Amniotic epithelial cell (primary cell): ENCODE data around the gene BHLHE41.

Experiments used
- DNase-seq: peaks from one replicate; pipeline ENCODE4 v3.0.0-alpha.2; 2010; ENCODE audit warnings: low read depth

Gene BHLHE41

DNA sequence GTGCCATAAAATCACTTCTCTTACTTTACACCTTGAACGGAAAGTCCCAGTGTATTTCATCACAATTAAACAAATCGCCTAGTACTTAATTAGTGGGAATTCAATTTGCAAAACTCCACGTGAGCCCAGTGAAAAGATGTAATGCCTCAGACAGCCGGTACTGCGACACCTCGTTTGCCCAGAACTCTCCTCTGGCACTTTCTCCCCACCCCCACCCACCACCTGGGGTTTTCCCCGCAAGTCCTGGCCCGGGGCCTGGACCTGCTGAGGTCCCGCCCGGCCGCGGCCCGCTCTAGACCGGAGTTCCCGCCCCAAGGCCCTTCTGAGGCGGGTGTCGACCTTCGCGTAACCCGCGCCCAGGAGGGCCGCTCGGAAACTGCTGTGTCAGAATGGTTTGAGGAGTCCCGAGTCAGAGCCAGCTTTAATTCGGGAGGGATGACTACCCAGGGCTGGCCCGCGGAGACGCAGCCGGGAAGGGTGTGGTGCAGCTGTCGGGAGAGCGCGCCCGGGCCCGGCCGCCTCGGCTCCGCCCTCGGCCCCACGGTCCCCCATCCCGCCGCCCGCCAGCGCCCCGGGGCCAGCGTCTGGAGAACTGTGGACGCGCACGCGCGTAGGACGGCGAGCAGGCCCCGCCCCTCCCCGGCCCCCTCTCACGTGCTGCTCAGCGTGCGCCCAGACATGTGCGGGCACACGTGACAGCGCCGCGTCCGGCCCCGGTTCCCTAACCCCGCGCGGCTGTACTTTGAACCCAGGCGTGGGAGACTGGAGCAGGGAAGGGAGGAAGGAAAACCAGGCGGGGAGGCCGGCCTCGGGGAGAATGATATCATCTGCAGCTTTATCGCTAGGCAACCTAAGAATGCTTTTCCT, 10.8 kb downstream of the BHLHE41 start:
- peak; percentile 94 for DNase-seq

DNA sequence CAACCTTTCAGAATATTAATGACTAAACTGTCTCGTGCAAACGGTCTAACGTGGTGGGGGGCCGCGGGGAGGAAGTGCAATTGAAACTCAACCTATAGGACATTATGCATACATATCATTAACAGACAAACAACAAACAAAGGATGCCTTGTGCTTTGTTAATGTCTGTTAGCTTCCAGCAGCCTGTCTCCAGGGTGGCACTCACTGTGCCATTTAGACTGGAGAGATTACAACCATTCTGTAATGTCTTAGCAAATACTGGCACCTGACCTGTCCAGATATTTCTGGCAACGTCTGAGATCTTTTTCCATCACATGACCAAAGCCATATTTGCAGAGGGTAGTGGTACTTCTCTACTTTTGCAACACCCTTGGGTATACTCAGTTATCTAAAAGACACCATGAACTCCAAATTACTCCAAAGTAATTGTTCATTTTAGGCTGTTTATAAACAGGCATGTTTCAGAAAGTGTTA, 11.6 kb downstream of the BHLHE41 start:
- DNase-seq = no peak

DNA sequence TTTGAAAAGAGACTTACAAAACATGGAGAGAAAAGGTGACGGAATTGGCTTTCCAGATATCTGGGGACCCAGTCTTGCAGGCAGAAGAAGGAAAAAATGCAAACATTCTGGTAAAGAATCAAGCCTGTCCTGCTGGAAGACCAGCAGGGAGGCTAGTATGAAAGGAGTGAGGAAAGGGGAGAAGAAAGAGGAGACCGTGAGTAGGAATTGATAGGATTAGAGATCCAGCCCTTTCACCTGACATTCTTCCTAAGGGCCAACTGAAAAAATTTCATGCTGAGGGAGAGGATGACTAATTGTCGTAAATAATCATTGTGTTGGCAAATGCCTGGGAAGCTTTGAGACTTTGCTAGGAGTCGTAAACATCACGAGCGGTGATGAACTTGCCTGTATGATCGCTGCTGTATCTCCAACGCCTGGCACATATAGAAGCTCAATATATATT, 12.1 kb downstream of the BHLHE41 start:
- DNase-seq = no peak

DNA sequence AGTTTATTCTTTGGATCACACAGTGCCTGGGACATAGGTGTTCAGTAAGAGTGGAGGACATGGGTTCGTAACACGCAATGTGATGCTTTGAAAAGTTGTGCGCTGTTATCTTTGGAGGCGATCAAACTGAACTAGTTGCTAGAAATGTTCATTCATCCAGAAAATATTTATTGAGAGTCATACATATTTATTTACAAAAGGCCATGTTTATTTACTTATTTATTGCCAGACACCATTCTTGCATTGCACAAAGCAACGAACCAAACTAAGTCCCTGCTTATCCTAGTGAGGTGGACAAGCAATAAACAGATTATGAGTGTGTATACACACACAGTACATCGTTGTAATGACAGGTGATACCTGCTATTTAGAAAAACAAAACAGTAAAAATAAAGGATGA, 12.6 kb downstream of the BHLHE41 start:
- no peak for DNase-seq

DNA sequence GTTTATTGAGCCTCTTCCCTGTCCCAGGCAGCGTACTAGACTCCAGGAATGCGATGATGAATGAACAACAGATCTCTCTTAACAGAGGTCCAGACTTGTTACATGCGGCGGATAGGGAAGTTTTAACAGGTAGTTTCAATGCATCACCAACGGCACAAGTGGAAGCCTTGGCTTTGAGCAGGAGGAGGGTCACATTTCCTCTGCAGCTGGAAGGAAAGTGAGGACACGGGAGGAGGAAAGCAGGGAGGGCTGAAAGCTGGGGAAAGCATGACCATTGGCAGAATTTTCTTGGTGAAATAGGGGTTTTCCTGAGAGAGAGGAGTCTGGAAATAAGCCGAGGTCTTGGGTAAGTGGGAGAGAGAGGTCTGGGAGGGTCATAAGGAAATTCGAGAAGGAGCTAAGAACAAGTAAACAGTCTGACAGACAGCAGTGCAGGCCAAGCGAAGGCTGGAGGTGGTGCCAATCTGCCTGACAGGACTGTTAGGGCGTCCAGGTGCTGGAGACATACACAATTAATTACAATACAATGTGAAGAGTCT, 15.4 kb downstream of the BHLHE41 start:
- peak; percentile 31 for DNase-seq

DNA sequence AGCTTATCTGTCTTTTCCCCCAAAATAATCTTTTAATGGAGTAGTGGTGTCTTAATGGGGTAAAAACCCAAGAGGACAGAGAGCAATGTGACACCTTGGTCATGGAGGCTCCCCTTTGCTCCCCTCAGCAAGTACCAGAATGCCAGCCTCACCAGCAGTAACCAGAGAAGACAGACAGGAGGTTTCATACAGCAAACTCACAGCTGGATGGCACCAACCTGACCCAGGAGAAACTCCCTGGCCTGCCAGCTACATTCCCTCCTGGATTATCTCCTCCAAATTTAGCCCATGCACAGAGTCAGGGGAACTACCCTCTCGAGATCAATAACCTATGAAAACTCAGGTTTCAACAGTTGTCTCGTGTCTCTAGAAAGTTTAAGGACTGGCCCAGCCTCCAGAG, 15.9 kb downstream of the BHLHE41 start:
- no peak for DNase-seq

DNA sequence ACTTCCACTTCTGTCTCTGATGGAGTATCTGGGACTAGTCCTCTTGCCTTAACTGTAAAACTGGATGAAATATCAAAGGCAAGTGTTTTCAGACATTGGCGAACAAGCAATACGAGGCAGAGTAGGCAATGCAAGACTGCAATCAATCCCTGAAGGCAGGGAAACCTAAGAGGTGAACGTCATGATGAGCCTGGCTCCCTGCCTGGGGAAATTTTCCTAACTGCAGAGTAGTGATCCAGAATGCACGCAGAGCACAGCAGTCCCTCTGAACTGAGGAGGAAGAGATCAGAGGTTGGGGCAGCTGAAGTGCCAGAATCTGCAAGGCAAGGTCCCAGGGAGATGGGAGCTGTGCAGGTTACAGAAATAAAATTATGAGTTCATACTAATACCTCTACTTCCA, 18.5 kb downstream of the BHLHE41 start:
- no peak for DNase-seq

DNA sequence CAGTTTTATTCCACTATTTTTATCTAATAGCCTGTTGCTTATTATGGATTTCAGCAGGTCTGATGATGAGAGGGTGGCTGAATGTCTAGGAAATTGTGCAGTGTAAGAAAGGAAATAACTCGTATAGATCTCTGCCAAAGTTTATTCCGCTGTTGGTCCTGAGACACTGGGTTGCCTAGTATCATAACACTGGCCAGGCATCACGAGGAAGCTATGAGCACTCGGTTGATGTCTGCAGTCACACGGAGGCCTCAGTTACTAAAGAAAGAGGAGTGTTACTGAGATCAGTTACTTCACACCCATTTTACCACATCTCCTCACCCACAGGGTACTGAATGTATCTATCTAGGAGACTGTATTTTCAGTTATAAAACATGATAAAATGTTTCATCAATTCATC, 21.9 kb downstream of the BHLHE41 start:
- DNase-seq = no peak

DNA sequence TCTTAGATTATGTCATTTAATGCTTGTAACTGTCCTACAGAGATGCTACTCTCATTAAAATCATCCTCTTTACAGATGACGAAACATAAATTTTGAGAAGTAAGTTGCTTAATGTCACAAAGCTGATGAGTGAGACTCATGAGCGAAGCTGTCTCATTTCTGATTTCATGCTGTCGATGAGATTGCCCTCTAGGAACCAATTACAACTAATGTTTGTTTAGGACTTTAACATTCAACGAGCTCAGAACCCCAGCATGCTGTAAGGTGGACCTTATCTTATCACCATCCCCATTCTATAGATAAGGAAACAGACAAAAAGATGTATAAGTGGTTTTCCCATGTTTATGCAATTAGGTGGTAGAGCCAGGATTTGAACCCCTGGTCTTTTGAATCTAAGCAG, 23.1 kb downstream of the BHLHE41 start:
- peak; percentile 60 for DNase-seq

DNA sequence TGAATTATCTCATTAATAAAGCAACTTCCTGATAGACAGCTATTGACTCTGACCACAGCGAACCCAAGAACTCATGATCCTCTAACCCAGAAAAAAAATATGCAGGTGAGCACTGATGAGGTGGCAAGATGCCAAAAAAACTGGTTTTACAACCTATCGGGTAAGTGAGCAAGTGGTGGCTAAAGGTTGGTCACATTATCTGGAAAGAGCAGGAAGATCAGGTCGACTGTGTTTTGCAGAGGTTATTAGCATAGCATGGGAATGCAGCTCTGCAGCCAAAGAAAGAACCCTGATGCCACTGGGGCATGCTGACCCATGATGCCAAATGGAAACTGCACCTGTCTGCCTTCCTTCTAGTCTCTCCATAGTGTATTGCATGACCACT, 23.5 kb downstream of the BHLHE41 start:
- no peak for DNase-seq

DNA sequence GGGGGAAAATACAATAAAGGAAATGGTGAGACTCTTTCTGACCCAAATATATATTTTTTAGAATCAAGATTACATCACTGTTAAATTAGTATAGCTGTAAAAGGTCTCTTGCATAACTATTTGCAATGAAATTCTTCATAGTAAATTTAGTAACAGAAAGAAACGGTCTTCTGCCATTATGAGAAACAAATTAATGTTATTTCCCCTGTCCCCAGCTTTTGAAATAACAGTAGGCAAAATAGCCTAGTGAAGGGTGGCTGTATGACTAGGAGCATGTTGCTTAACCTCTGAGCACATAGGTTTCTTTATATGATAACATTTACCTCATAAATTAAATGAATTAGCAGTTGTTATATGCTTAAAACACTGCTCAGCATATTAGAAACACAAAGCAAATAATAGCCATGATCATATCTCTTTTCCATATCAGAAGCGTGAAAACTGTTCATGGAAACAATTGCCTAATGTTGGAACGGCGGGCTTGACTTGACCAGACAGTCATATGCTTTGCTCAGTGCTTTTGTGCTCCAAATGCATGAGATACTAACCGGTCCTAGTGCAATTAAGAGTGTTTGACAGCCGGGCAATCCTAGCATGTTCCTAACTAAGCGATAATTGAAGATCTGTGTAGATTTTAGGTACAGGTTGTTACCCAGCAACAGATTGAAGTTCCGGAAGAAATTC, 24.0 kb downstream of the BHLHE41 start:
- DNase-seq = no peak

DNA sequence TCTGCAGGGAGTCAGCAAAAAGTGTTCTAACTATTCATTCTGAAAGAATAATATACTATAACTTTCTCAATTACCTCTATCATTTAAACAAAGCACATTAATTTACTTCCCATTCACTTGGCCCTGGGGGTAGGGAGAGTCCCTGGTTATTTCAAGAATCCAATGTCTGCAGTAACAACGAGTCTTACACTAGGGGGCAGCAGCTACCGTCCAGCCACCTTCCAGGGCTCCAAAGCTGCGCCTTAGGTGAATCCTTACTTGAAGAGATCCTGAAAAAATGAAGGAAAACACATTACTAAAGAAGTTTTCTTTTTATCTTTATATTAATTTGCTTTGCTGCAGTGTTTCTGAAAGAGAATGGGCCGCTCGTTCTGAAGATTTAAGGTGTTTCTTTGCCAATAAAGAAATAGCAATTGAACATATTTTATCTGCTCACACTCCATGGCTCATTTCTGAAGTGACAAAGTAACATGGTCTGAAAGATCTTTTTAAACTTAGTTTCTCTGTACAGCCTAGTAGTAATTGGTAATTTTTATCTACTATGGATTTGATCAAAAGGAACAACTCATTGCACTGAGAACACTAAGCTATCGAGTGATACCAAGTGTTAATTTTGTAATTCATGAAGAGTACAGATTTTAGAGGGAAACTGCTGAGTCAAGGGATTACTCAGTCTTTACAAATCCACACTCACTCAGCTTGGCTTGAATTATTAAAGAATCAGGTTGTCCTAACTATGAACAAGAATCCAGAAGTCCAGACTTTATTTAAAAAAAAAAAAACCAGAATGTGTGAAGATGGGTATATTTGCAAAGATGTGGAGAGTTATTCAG, 27.6 kb downstream of the BHLHE41 start:
- peak; percentile 73 for DNase-seq

DNA sequence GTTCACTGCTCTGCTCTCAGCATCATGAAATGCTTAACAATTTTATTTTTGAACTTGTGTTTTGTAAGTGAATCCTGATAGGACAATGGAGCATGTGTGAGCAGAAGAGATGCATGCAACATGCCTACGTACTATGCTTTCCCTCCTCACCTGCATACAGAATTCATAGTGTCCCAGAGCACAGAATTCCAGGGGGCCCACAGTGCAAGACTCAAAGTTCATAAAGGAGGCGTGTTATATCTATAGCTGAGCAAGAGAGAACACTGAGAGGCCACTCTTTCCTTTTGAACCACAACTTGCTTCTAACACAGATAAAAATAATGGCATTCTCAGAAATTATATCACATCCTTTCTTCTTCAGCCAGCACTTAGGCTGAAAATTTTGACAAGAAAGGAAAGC, 28.8 kb downstream of the BHLHE41 start:
- DNase-seq = no peak

DNA sequence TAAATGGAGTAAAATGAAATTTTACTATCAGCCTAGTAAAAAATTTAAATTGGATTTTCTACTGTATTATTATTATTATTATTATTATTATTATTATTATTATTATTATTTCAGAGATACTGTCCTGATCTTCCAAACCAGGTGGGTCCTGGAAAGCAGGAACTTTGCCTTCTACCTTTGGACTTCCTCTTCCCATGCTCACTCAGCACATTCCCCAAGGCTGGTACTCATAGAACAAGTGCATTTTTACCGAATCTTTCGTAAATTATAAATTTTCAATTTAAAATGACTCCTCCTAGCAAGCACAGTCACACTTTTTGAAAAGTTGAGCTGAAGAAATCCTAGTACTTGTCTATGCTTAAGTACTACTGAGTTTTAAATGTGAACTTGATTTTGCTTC, 29.7 kb downstream of the BHLHE41 start:
- no peak for DNase-seq

DNA sequence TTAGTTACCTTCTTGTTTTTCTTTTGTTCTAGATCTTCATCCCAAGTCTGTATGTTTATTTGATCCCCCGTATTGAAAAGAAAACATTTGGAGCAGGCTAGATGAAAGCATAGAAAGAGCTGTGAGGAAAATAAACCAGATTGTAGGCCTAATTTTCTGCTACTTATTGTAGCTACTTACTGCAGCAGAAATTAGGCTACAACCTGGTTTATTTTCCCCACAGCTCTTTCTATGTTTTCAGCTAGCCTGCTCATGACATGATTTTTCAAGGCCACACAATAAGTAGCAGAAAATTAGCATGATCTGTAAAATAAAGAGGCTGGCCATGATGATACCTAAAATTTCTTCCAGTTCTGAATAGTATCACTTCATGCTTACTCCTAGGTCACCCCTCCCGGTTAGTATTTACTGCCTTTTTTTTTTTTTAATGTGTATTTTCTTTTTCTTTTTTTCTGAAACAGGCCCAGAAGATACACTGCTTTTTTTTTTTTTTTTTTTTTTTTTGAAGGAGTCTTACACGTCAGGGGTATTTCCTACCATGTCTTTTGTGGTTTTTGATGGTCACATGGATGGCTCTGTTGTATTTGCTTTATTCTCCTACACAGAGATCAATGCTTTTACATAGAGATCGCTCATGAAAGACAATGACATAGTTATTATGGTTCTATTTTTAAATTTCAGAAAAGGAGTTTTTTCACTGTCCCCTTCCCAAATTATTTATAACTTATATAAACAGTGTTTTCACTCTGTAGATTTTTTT, 32.3 kb downstream of the BHLHE41 start:
- no peak for DNase-seq

DNA sequence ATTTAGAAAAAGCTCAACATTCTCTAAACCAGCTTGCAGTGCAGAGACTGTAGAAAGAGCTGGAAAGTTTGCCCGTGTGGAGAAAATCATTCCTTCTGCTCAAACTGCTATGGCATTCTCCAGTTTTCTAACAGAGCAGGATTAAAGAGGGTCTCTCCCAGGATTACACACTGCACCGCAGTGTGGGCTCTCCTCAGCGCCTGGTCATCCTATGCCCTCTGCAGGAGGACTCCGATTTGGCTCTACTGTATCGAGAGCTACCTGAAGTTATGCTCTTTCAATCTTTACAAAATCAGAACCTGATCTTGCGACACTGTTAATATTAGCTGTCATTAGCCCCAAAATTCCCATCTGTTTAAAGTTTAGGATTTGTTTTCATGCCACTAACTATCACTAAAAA, 33.0 kb downstream of the BHLHE41 start:
- DNase-seq = peak; percentile 9

DNA sequence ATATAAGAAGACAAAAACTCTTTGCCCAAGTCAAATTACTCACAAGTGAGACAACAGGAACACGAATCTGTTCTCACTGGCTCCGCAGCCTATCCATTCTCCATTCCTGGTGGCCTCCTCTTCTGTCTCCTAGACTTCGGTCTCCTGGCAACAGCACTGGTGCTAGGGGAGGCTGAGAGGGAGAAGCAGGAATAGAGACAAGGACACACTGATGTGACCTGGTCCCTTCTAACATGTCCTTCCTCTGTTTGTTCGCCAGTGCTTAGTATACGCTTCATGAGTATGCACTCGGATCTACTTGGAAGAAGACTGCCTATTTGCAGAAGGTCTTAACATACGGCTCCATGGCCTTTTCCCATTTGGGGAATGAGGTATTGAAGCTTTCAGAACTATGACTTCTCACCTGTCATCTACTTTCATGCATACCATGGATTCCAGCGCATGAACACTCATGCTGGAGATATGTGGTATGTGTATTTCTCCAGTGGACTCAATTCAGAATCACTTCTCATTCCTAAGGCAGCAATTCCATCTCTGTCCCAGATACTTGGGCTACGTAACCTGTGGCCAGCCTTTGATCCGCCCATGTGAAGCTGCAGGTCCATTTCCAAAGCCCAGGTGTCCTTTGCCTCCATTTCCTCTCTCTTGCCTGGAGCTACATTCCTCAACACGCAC, 33.9 kb downstream of the BHLHE41 start:
- peak; percentile 45 for DNase-seq

DNA sequence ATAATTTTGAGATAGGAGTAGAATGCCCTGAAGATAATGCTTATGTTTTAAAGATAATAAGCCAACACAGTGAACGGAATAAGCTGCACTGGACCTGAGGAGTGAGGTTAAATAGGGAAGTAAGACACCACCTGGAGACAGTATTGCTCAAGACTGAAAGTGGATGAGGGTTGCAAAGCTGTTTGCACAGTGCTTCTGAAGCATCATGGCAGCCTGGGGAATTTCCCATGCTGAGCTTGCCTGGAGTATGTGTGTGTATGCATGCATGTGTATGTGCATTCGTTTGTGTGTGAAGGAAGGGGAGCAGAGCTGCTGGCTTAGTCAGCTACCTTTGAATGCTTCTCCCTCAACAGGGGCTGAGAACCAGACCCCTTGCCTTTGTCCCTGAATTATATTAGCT, 35.8 kb downstream of the BHLHE41 start:
- no peak for DNase-seq

DNA sequence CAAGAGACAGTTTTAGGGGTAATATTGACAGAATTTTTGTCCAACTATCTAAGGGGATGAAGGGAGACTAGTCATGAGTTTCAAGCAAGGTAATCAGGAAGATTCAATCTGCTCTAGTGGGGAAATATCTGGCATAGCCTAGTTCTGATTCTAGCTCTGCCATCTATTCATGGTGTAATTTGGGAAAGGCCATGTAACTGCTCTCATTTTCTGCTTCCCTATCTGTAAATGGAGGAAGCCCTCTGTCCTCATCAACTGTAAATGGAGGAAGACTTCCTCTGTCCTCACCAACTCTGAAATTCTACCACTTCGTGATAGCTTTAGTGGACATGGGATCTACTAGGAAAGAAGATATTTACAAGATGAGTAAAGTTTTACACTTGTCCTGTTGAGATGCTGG, 37.9 kb downstream of the BHLHE41 start:
- no peak for DNase-seq

DNA sequence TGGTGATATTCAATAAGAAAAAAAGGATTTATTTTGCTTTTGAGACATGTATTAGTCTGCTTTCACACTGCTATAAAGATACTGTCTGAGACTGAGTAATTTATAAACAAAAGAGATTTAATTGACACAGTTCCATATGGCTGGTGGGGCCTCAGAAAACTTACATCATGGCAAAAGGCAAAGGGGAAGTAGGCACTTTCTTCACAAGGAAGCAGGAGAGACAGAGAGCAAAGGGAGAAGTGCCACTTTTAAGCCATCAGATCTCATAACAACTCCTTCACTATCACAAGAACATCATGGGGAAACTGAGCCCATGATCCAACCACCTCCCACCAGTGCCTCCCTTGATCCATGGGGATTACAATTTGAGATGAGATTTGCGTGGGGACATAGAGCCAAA, 43.9 kb downstream of the BHLHE41 start:
- DNase-seq = no peak
